Progenitor cell of endocrine pancreas (in vitro differentiated cells): Measurements from ENCODE around the gene CPN1. TPM values are rescaled to one million over a fixed set of nuclear protein-coding genes. Genes with fewer than 3 reads are reported as not detected.

Experiments used
- DNase-seq: peaks from one replicate; pipeline ENCODE4 v3.0.0; 2021; ENCODE audit warnings: low spot score; ENCODE audit not compliant: unreplicated experiment
- H3K27ac Mint-ChIP-seq: 2 replicates; pipeline ENCODE4 v1.8.0; 2021; ENCODE audit warnings: mild to moderate bottlenecking, moderate library complexity, mixed read lengths
- H3K27me3 Mint-ChIP-seq: 2 replicates; pipeline ENCODE4 v1.8.0; 2021; ENCODE audit warnings: mixed read lengths
- H3K36me3 Mint-ChIP-seq: 2 replicates; pipeline ENCODE4 v1.8.0; 2022; ENCODE audit warnings: mixed read lengths; ENCODE audit not compliant: insufficient read depth
- H3K4me1 Mint-ChIP-seq: 2 replicates; pipeline ENCODE4 v1.8.0; 2021; ENCODE audit warnings: low read depth, mixed read lengths
- H3K4me3 Mint-ChIP-seq: 2 replicates; pipeline ENCODE4 v1.8.0; 2021; ENCODE audit warnings: low read depth, mild to moderate bottlenecking, moderate library complexity, mixed read lengths
- H3K9me3 Mint-ChIP-seq: 2 replicates; pipeline ENCODE4 v1.8.0; 2021; ENCODE audit warnings: low read depth, mixed read lengths
- total RNA-seq: library from RNA; stranded (reverse); gene quantifications from 2 replicates; pipeline ENCODE4 v1.2.1, GENCODE V29; 2021
- TF ChIP-seq, protein P1 (sequence below): fragments of 200-600 bp; sonication (generic); IDR thresholded peaks from one replicate; pipeline ENCODE4 v1.5.0; 2021; ENCODE audit warnings: antibody characterized with exemption, mild to moderate bottlenecking; ENCODE audit not compliant: unreplicated experiment

The CPN1 gene
- total RNA-seq, 1 donor from 2014 or later, result 4.5 TPM

- Mint-ChIP-seq H3K27me3 (peaks cover 3% of the 10 kb centered on the region), H3K36me3 (no peaks in the 10 kb centered on the region), H3K27ac (no peak overlapping the region), H3K9me3 (no peaks in the 10 kb centered on the region), H3K4me1 (no peaks in the 10 kb centered on the region), H3K4me3 (no peak overlapping the region)
- TF ChIP-seq, protein P1, sequence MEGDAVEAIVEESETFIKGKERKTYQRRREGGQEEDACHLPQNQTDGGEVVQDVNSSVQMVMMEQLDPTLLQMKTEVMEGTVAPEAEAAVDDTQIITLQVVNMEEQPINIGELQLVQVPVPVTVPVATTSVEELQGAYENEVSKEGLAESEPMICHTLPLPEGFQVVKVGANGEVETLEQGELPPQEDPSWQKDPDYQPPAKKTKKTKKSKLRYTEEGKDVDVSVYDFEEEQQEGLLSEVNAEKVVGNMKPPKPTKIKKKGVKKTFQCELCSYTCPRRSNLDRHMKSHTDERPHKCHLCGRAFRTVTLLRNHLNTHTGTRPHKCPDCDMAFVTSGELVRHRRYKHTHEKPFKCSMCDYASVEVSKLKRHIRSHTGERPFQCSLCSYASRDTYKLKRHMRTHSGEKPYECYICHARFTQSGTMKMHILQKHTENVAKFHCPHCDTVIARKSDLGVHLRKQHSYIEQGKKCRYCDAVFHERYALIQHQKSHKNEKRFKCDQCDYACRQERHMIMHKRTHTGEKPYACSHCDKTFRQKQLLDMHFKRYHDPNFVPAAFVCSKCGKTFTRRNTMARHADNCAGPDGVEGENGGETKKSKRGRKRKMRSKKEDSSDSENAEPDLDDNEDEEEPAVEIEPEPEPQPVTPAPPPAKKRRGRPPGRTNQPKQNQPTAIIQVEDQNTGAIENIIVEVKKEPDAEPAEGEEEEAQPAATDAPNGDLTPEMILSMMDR, result no peak
- no peak for DNase-seq
These were observed 42.4 kb upstream of the CPN1 start for GRCh38 chr10:100124097-100124496.

GRCh38 chr10:100122780-100123179, 41.1 kb upstream of the CPN1 start:
- Mint-ChIP-seq H3K27ac (no peak overlapping the region), H3K9me3 (no peaks in the 10 kb centered on the region), H3K4me1 (no peaks in the 10 kb centered on the region), H3K4me3 (no peak overlapping the region), H3K36me3 (no peaks in the 10 kb centered on the region), H3K27me3 (peaks cover 3% of the 10 kb centered on the region)
- DNase-seq, result no peak
- TF ChIP-seq, protein P1, result no peak

- Mint-ChIP-seq H3K9me3 (no peaks in the 10 kb centered on the region), H3K4me1 (no peaks in the 10 kb centered on the region)
These were observed 38.9 kb upstream of the CPN1 start for GRCh38 chr10:100120550-100120949.

GRCh38 chr10:100119726-100120125, 38.1 kb upstream of the CPN1 start:
- Mint-ChIP-seq H3K4me3 (no peak overlapping the region), H3K27ac (no peak overlapping the region), H3K36me3 (no peaks in the 10 kb centered on the region), H3K4me1 (no peaks in the 10 kb centered on the region), H3K27me3 (peaks cover 4% of the 10 kb centered on the region), H3K9me3 (no peaks in the 10 kb centered on the region)
- no peak for DNase-seq
- TF ChIP-seq, protein P1, result no peak

More at GRCh38 chr10:100120550-100120949, 38.9 kb upstream of the CPN1 start:
- Mint-ChIP-seq H3K4me3 (no peak overlapping the region), H3K36me3 (no peaks in the 10 kb centered on the region), H3K27me3 (peaks cover 3% of the 10 kb centered on the region), H3K27ac (no peak overlapping the region)
- TF ChIP-seq, protein P1, result no peak
- no peak for DNase-seq

- peaks cover 4% of the 10 kb centered on the region for H3K27me3 Mint-ChIP-seq
- H3K27ac Mint-ChIP-seq, result no peak overlapping the region
- H3K9me3 Mint-ChIP-seq, result no peaks in the 10 kb centered on the region
- DNase-seq, result no peak
- no peaks in the 10 kb centered on the region for H3K36me3 Mint-ChIP-seq
- H3K4me1 Mint-ChIP-seq, result peaks cover 1% of the 10 kb centered on the region
- no peak overlapping the region for H3K4me3 Mint-ChIP-seq
- TF ChIP-seq, protein P1, result no peak
These were observed 33.5 kb upstream of the CPN1 start for GRCh38 chr10:100114976-100115770.
